GM19240 (cell line): ENCODE measurements around the gene OBSCN.

ENCODE experiments used
- DNase-seq: peaks from one replicate; pipeline ENCODE4 v3.0.0; 2011; ENCODE audit warnings: low spot score; ENCODE audit not compliant: insufficient read length

OBSCN gene

DNA sequence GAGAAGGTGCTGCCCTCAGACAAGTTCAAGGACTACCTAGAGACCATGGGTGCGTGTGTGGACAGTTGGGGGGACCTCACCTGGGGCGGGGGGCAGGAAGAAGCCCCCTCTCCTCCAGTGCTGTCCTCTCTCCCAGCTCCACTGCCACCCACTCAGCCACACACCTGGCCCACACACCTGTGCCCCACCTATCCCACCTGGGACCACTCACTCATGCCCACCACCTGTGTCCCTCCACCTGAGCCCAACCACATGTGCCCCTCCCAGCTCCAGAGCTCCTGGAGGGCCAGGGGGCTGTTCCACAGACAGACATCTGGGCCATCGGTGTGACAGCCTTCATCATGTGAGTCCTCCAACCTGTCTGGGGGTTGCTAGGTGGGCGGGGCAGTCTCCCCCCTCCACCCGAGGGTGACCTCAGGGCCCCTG lies 169.8 kb downstream of the OBSCN start:
- DNase-seq: no peak

DNA sequence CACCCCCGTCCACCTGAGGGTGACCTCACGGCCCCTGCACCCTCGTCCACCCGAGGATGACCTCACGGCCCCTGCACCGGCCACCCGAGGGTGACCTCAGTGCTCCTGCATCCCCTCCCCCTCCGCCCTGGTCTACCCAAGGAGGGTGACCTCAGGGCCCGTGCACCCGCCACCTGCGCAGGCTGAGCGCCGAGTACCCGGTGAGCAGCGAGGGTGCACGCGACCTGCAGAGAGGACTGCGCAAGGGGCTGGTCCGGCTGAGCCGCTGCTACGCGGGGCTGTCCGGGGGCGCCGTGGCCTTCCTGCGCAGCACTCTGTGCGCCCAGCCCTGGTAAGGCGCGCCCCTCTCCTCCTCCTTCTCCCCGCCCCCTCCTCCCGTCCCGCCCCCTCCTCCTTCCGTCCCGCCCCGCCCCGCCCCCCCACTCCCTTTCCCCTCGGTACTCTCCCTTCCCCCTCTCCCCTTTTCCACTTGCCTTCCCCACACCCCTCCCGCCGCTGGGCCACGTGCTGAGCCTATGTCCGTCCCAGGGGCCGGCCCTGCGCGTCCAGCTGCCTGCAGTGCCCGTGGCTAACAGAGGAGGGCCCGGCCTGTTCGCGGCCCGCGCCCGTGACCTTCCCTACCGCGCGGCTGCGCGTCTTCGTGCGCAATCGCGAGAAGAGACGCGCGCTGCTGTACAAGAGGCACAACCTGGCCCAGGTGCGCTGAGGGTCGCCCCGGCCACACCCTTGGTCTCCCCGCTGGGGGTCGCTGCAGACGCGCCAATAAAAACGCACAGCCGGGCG lies 170.4 kb downstream of the OBSCN start:
- no peak for DNase-seq

DNA sequence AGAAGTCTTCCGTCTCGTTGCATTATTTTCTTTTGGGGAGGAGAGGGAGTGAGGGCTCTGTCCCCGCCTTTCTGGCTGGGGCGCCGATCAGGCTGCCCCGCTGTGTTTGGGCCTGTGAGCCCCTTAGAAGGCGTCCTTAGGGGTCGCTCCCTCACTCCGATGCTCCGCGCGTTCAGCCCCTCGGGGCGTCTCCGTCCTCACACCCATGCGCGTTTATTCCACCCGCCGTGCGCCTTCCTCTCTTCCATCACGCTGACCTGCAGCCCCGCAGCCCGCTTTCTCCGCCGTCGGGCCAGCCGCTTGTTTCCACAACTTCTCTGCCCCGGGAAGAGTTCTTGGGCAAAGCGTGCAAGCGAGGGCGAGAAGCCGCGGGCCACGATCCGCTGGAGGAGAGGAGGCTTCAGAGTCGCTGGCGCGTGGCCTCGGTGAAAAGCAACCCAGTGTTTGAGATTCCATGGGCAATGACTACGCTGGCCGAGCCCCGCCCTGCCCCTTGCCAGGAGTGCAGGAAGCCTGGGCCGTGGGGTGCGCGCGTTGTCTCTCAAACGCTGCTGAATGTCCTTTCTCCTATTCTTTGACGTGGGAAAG lies 171.1 kb downstream of the OBSCN start:
- DNase-seq: no peak

DNA sequence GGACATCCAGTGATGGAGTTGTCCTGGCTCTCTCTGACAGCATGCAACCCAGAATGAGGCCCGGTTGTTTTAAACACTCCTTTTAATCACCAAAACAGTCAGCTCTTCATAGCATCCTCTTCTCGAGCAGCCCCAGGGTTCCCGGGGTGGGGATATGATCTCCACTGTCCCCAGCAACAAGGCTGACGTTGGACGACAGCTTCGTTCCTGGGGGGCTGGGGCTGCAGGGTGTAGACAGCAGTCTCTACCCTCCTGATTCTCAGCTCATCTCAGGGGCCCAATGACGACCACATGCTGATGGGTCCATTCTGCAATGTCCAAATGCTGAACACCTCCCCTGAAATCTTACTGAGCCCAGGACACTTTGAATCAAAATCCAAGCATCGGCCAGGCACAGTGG lies 171.8 kb downstream of the OBSCN start:
- DNase-seq: no peak

DNA sequence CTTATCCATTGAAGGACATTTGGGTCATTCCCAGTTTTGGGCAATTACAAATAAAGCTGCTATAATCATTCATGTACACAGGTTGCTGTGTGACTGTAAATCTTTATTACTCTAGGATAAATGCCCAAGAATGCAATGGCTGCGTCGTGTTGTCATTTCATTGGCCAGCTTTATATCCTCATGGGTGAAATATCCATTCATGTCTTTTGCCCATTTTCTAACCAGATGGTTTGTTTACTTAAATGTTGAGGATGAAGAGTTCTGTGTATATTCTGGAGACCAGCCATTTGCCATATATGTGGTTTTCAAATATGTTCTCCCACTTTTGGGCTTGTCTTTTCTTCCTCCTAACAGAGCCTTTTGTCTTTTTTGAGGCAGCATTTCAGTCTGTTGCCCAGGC lies 173.5 kb downstream of the OBSCN start:
- no peak for DNase-seq

GRCh38 chr1:228383773-228384172 lies 175.9 kb downstream of the OBSCN start:
- DNase-seq: no peak

DNA sequence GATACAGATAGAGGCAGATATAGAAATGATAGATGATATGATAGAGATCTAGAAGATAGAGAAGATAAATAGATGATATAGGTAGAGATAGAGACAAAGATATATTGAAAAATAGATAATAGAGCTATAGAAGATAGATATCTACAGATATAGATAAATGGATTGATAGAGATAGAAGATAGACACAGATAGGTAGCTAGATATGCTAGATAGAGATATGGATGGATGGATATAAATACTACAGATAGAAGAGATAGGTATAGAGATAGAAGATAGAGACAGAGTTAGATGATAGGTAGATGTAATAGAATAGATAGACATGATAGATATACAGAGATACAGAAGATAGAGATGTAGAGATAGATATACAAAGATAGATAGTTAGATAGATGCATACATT lies 177.4 kb downstream of the OBSCN start:
- no peak for DNase-seq

GRCh38 chr1:228387321-228387720 lies 179.5 kb downstream of the OBSCN start:
- DNase-seq: no peak

- DNase-seq: no peak
These were observed 182.8 kb downstream of the OBSCN start for GRCh38 chr1:228390649-228391048.

- no peak for DNase-seq
These were observed 183.7 kb downstream of the OBSCN start for GRCh38 chr1:228391411-228392020.

DNA sequence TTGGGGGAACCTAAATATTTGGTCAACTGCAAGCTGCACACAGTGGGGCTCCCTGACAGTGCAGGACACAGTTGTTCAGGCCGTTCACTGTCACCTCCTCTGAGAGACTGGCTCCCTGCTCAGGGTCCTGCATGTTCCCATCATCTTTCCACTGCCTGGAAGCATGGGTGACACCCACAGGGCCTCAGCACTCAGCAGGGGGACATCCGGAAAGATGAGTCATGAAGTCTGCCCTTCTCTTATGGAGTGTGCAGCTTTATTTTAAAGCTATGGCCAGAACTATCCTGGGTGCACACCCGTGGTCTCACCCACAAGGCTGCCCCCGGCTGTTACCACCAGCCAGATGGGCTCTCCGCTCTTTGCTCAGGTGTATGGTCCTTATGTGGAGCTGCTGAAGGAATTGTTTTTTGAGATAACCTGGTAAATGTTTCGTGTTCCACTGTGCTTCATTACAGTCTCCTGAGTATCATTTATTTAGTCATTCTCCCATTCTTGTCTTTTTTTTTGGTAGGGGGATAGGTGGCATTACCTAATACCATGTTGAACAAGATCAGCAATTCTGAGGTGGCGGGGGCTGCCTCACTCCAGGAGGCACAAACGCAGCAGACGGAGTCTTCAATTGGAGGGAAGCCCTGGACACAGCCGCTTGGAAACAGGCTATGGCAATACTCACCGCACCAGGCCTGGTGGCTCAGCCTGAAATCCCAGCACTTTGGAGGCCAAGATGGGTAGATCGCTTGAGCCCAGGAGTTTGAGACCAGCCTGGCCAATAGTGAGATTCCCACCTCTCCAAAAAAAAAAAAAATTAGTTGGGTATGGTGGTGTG lies 184.5 kb downstream of the OBSCN start:
- DNase-seq: no peak

GRCh38 chr1:228393268-228393701 lies 185.4 kb downstream of the OBSCN start:
- DNase-seq: no peak

DNA sequence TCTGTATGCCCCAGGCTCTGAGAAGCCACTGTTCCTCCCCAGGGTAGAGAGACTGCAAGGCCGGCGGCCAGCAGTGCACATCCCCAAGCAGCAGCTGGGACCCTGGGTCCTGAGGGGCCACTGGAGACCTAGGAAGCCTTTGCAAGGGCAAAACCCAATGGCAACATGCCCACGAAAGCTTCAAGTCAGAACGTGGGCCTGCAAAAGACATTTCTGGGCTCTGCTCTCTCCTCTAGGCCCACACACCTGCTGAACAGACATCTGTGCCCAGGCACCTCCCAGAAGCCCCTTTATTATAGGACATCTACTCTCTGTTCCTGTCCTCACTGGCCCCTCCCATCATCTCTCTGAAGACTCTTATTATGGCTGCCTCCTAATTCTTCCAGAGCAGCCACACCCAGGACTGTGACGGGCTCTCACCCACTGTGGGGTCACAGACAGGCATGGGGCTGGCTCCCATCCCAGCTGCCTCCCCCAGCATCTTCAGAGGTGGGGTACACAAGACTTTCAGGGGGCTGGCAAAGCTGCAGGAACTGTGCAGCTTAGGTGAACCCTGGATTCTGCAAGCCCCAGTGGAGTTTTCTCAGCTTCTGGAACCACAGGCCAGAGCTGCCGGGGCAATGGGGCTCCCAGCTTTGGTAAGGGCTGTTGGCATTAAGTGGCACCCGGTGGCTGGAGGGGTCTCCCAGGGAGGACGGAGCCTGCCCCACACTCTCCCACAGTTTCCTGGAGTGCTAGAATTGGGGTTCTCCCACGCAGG lies 186.1 kb downstream of the OBSCN start:
- DNase-seq: no peak

DNA sequence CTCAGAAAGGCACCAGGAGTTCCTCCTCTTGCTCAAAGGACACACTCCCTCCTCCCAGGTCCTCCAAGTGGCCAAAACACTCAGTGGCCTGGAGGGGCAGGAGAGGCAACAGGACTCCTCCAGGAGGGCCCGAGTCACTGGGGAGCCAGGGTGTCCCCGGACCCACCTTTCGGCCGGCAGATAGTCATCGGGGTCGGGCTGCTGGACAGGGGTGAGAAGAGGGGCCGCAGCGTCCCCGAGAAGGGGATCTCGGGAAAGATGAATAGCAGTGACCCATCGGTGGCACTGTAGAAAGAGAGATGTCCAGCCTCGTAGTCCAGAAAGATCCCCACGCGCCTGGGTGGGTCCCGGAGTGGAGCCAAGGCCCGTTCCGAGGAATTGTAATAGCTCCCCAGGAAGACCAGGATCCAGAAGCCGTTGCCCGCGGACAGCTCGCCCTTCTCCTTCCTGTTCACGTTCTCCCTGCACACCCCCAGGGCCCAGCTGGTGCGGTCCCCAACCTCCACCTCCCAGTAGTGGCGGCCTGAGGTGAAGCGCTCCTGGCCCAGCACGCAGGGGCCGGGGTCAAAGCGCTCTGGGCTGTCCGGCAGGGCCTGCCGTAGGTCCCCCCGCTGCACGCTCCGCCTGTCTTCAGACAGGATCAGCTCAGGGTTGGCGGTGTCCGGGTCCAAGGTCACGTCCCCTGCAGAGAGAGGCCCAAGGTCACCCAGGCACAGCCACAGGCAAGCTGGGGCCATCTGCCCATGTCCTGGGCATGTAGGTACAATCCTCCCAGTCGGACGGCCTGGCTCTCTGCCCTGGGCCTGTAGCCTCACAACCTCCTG lies 186.9 kb downstream of the OBSCN start:
- no peak for DNase-seq

DNA sequence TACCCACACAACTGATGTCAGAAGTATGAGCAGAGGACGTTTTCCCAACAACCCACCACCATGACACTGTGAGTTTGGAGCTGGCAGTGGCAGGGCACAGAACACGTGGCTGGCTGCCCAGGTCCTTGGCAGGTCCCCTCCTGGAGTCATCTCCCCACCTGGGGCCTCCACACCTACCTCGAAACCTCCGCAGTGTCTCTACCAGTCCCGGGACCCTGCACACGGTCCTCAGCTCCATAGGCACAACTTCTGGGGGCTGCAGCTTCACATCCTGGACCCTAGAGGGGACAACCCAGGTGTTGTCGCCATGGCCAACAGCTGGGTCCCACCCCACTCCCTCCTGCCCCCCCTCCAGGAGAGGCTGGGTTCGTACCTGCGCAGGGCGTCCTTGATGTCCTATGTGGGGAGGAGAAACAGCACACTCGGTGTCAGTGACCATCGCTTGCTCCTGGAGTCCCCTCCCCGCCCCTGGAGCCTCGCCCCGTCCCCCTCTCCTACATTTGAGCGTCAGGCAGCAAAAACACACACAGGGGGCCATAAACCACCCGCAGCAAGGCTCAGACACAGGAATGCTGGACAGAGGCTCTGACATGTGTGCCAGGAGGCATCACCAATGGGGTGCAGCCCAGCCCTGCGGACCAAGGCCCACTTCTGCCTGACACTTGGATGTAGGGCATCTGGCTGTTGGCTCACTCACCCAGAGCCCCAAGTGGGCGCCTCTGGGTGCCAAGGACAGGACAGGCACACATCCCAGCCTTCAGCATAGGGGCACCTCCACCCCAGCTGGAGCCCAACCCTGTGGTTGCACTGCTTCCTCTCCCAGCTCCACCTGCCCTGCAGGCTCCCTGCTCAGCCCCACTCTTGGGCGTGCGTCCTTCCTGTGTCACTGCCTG lies 189.2 kb downstream of the OBSCN start:
- no peak for DNase-seq

GRCh38 chr1:228397966-228398365 lies 190.1 kb downstream of the OBSCN start:
- no peak for DNase-seq

DNA sequence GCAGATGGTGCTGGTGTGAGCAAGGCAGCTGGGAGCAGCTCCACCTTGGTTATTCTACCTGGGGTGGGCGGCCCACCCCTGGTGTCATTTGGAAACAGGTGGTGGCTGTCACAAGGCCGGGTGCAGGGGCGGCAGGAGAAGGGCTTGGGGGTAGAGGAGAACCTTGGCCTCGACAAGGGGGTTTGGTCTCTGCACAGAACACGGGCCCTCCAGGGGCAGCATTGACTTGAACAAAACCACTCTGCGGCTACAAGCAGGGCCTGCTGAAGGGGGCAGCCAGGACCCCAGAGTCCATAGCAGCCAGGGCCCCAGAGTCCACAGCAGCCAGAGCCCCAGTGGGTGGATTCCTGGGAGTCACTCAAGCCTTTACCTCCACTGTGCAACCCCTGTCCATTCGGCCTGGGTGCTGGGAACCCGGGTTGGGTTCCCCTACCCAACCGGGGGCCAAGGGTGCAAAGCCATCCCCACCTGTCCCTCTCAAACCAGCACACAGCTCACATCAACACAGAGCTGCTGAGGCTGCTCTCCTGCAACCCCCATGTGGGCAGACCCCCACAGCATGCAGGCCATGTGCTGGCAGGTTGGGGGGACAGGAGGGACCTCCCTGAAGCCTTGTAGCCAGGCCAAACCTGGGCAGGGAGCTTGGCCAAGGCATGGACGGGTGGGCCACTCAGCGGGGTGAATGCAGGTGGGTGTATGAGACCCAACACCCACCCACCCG lies 191.1 kb downstream of the OBSCN start:
- no peak for DNase-seq

DNA sequence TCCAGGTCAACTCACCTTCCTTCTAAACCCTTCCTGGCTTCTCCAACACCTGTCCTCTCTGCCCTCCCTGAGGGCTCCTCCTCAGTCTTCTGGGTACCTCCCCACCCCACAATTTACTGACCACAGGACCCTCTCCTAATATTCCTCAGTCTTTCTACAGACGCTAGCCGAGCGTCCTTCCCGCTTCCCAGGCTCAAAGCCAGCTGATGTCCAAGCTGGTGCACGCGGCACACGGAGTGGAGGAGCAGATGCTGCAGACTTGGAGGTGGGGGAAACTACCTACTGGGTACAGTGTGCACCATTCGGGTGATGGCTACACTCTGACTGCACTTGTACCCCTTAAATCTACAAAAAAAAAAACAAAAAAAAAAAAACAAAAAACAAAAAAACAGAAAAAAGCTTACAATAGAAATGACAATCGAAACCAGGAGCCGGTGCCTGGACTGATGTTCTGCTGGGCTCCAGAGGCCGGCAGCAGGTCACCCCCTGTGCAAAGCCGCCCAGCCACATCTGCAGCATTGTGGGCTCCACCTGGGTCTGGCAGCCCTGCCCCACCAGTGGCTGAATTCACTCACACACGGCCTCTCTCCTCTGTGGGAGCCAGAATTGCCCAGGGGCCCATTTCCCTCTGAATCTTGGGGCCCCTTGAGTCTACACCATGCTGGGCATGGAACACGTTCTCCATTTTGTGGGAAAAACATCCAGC lies 191.8 kb downstream of the OBSCN start:
- DNase-seq: no peak
